GM12878 (cell line): Measurements from ENCODE around the gene DUSP10. TPM values are rescaled to one million over a fixed set of nuclear protein-coding genes. Genes with fewer than 3 reads are reported as not detected.

Experiments used
- ATAC-seq: fragments of 200-7000 bp; cut with Tn5 transposase; 3 replicates; pipeline ENCODE4 v1.9.1; 2020; ENCODE audit warnings: mild to moderate bottlenecking, moderate library complexity
- BruUV-seq: library from RNA; stranded (reverse); fragments of 400-500 nt; replicated peaks from 2 replicates; lab custom pipeline; 2021; lab: Mats Ljungman, UMichigan
- CTCF ChIA-PET: fragments of 300-600 bp; sonication (Branson Sonifier 250); formaldehyde crosslinking; extraction: SDS; loops from one replicate; lab custom pipeline; 2021; ENCODE audit warnings: inconsistent platforms; lab: Yijun Ruan, JAX
- POLR2A ChIA-PET: fragments of 350-600 bp; formaldehyde crosslinking; extraction: SDS; loops from one replicate; lab custom pipeline; 2021; ENCODE audit warnings: inconsistent platforms; lab: Charles Lee
- RAD21 ChIA-PET: fragments of 300-600 bp; sonication (Branson Sonifier 250); formaldehyde crosslinking; loops from one replicate; lab custom pipeline; 2023; ENCODE audit warnings: antibody characterized with exemption; ENCODE audit not compliant: unreplicated experiment; lab: Charles Lee
- SMC1A ChIA-PET: fragments of 300-600 bp; sonication (Branson Sonifier 250); formaldehyde crosslinking; loops from one replicate; lab custom pipeline; 2023; ENCODE audit not compliant: unreplicated experiment, uncharacterized antibody; lab: Charles Lee
- DNase-seq: peaks from one replicate; pipeline ENCODE4 v3.0.0-alpha.2; 2011; ENCODE audit warnings: low read depth, low spot score
- FAIRE-seq: peaks from 3 replicates; lab custom pipeline; 2011; peaks lifted over from hg19 to GRCh38; lab: Jason Lieb, UNC
- H2AFZ ChIP-seq: 2 replicates; pipeline ENCODE4 v1.6.0; 2011; ENCODE audit warnings: low read depth, low read length, control low read depth; ENCODE audit not compliant: control insufficient read depth
- H3K27ac ChIP-seq: 2 replicates; pipeline ENCODE4 v1.5.1; 2011; ENCODE audit warnings: control low read depth; ENCODE audit not compliant: control insufficient read depth, insufficient read depth
- H3K27me3 ChIP-seq, 2 experiments: replicated peaks in 1 of 2; 2 replicates each; pipeline versions ENCODE4 v1.6.0 to v1.6.1; 2011; ENCODE audit warnings: low read length in 1 of 2; ENCODE audit not compliant: control insufficient read depth in 2 of 2, insufficient read depth in 2 of 2
- H3K36me3 ChIP-seq, 2 experiments: 2 replicates each; pipeline ENCODE4 v1.5.1; 2011; ENCODE audit warnings: low read length in 1 of 2; ENCODE audit not compliant: control insufficient read depth in 2 of 2, insufficient read depth in 2 of 2
- H3K4me1 ChIP-seq: 2 replicates; pipeline ENCODE4 v1.6.1; 2011; ENCODE audit warnings: mild to moderate bottlenecking, low read length, moderate library complexity, mixed read lengths; ENCODE audit not compliant: control insufficient read depth, insufficient read depth
- H3K4me2 ChIP-seq: 2 replicates; pipeline ENCODE4 v1.6.0; 2011; ENCODE audit warnings: control low read depth; ENCODE audit not compliant: control insufficient read depth, insufficient read depth
- H3K4me3 ChIP-seq: fragments of 200-600 bp; sonication (generic); 2 replicates; pipeline ENCODE4 v1.5.1; 2016
- H3K79me2 ChIP-seq: 2 replicates; pipeline ENCODE4 v1.6.0; 2011; ENCODE audit warnings: low read length; ENCODE audit not compliant: control insufficient read depth, insufficient read depth
- H3K9ac ChIP-seq: 2 replicates; pipeline ENCODE4 v1.8.0; 2011; ENCODE audit warnings: low read length, control low read depth, mixed read lengths; ENCODE audit not compliant: control insufficient read depth, insufficient read depth
- H3K9me3 ChIP-seq: replicated peaks from 3 replicates; pipeline ENCODE4 v1.5.1; 2011; ENCODE audit warnings: mild to moderate bottlenecking, low read length; ENCODE audit not compliant: control insufficient read depth, insufficient read depth
- H4K20me1 ChIP-seq: 2 replicates; pipeline ENCODE4 v1.6.0; 2011; ENCODE audit not compliant: control insufficient read depth, insufficient read depth
- ASH2L ChIP-seq: fragments of 300-600, 200-600 bp; sonication (generic); IDR thresholded peaks from 2 replicates; pipeline ENCODE4 v1.6.1; 2017; ENCODE audit warnings: low read depth, mild to moderate bottlenecking, borderline replicate concordance
- HSF1 ChIP-seq: fragments of 150-350 bp; IDR thresholded peaks from 2 replicates; pipeline ENCODE4 v1.6.1; 2014; ENCODE audit warnings: mild to moderate bottlenecking, low read depth, low read length
- MXI1 ChIP-seq: fragments of 150-350 bp; IDR thresholded peaks from 2 replicates; pipeline ENCODE4 v1.6.1; 2011; ENCODE audit warnings: low read depth, mild to moderate bottlenecking, inconsistent platforms, low read length, improper control_type of control experiment
- NBN ChIP-seq: fragments of 450-650 bp; IDR thresholded peaks from 2 replicates; pipeline ENCODE4 v1.6.1; 2016
- SPI1 ChIP-seq: IDR thresholded peaks from 2 replicates; pipeline ENCODE4 v1.6.1; 2011; ENCODE audit warnings: low read depth, mild to moderate bottlenecking, low read length, moderate library complexity, borderline replicate concordance; ENCODE audit not compliant: insufficient read depth
- WGBS: methylation state at CpG from one replicate; pipeline ENCODE4 v1.1.6; 2016; ENCODE audit warnings: low lambda C conversion rate; ENCODE audit not compliant: insufficient replicate concordance, insufficient coverage; ENCODE audit errors: missing lambda C conversion rate; 5-methylcytosine and 5-hydroxymethylcytosine counted together
- in situ Hi-C: fragments of 300-500 bp; cut with MboI; formaldehyde crosslinking; loops from 9 replicates; pipeline ENCODE4 v1.14.3; 2018; ENCODE audit warnings: mixed read lengths
- intact Hi-C: fragments of 100-400 bp; cut with micrococcal nuclease; formaldehyde crosslinking; loops from one replicate; pipeline ENCODE4 v1.14.2; 2022; ENCODE audit not compliant: unreplicated experiment
- polyA plus RNA-seq, 11 experiments: library from polyadenylated mRNA; depleted of rRNA in 4 of 11; unstranded in 6 of 11; stranded (reverse) in 5 of 11; fragments of >200 nt; fragmentation: Nextera tagmentation in 4 of 11; fragmentation: Illumina TruSeq in 1 of 11; extraction: Ambion mirVana in 4 of 11; extraction: Trizol in 1 of 11; gene quantifications; 1 replicate in 1 of 11; 2 replicates in 10 of 11; pipeline versions ENCODE4 v1.2.1 to v1.2.3, GENCODE V29; 2011 to 2016; ENCODE audit warnings: inconsistent platforms in 2 of 11, missing spikeins in 2 of 11, low read depth in 1 of 11
- total RNA-seq, 4 experiments: library from RNA; depleted of rRNA in 3 of 4; stranded (reverse); fragments of >200 nt in 3 of 4; fragmentation: Illumina TruSeq in 1 of 4; extraction: Trizol in 1 of 4; gene quantifications; 2 replicates each; pipeline versions ENCODE4 v1.2.1 to v1.2.3, GENCODE V29; 2013 to 2021
- TF ChIP-seq, protein P1 (sequence below), 3 experiments: IDR thresholded peaks in 2 of 3; conservative IDR thresholded peaks in 1 of 3; 2 replicates each; pipeline ENCODE4 v1.5.1; 2011; ENCODE audit warnings: low read depth in 3 of 3, low read length in 3 of 3, mild to moderate bottlenecking in 3 of 3, control low read depth in 2 of 3, moderate library complexity in 2 of 3, inconsistent platforms in 1 of 3, mixed read lengths in 1 of 3; ENCODE audit not compliant: control insufficient read depth in 2 of 3, insufficient read depth in 1 of 3; ENCODE audit errors: extremely low read depth in 1 of 3

DUSP10 gene
- total and polyA plus RNA-seq, 10 of the 15 experiments (the other 5 are each of a cell fraction or from before 2014, with no cell fraction given) = 20.3 to 38.4 (median 27.8) TPM

DNA sequence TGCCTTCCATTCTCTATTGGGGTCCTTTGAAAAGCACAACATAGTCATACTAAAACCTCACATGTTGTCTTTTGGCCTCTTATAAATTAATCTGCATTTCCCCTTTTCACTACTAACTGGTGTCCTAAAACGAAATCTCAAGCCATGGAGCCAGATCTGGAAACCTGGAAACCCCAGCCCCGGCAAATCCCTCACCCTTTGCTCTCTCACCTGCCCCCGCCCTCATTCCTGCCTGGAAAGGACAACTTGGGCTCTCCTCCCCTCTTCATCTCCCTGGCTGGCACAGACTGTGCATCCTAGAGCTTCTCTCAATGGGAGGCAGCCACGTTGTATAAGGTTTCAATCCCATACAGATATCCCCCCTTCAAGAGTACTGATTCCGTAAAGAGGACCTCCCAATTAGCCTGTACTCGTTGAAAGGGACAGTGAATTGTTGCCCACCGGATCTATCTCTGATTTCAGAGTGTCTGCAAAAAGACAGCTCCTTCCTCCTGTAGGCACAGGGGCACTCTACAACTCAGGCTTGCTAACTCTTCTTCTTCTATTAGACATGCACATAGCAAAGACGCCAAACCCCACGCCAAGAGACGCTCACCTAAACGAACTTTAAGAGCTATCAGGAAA lies 1.4 kb downstream of the DUSP10 start:
- 1% methylated on average over 10 of the region's 11 CpGs for WGBS
- no peaks in the 10 kb centered on the region for H4K20me1 ChIP-seq
- in situ Hi-C loops = no loop called here
- intact Hi-C loops = loop anchor here (2.0 to 5.0 kb wide), 5 partner anchors 82 to 717 kb away; no protein-coding TSS in a partner anchor
- no peak for FAIRE-seq
- TF ChIP-seq MXI1 (peak; percentile 33; the same call in 1 of the 2 replicates), NBN (0 out of 2 replicates have a peak, but pooled peaks have one; percentile 11), SPI1 (peak; percentile 53), HSF1 (no peak), ASH2L (no peak)
- TF ChIP-seq, protein P1, sequence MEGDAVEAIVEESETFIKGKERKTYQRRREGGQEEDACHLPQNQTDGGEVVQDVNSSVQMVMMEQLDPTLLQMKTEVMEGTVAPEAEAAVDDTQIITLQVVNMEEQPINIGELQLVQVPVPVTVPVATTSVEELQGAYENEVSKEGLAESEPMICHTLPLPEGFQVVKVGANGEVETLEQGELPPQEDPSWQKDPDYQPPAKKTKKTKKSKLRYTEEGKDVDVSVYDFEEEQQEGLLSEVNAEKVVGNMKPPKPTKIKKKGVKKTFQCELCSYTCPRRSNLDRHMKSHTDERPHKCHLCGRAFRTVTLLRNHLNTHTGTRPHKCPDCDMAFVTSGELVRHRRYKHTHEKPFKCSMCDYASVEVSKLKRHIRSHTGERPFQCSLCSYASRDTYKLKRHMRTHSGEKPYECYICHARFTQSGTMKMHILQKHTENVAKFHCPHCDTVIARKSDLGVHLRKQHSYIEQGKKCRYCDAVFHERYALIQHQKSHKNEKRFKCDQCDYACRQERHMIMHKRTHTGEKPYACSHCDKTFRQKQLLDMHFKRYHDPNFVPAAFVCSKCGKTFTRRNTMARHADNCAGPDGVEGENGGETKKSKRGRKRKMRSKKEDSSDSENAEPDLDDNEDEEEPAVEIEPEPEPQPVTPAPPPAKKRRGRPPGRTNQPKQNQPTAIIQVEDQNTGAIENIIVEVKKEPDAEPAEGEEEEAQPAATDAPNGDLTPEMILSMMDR (IDR thresholded peaks at IDR 0.05 in 2 of 3, conservative IDR thresholded peaks at IDR 0.05 in 1 of 3; ENCODE audit: control insufficient read depth in 2 of 3, extremely low read depth in 1 of 3, insufficient read depth in 1 of 3, low read depth in 3 of 3, low read length in 3 of 3) = no peak
- H3K27me3 ChIP-seq = no peaks in the 10 kb centered on the region
- H3K4me1 ChIP-seq = peaks cover 15% of the 10 kb centered on the region
- no peak for ATAC-seq
- H3K4me3 ChIP-seq = peak overlapping the region; percentile 90
- RAD21 ChIA-PET = interaction anchor here (0.5 to 8.9 kb wide), 24 partner anchors 8 to 425 kb away, joined by 3 to 244 read pairs (median 5); no protein-coding TSS in a partner anchor
- CTCF ChIA-PET = interaction anchor here (0.8 to 5.8 kb wide), 21 partner anchors 9 to 430 kb away, joined by 3 to 64 read pairs (median 4); no protein-coding TSS in a partner anchor
- DNase-seq = no peak
- H3K9me3 ChIP-seq = no peaks in the 10 kb centered on the region; the same call in 2 of the 3 replicates
- BruUV-seq = no TSS peak
- H3K79me2 ChIP-seq = peaks cover 74% of the 10 kb centered on the region
- H3K36me3 ChIP-seq = peaks cover 0 to 2% of the 10 kb centered on the region in 2 experiments
- H3K9ac ChIP-seq = peak overlapping the region; percentile 81
- peak overlapping the region; percentile 80 for H3K27ac ChIP-seq
- H3K4me2 ChIP-seq = peak overlapping the region; percentile 88
- POLR2A ChIA-PET = interaction anchor here (1.1 to 7.9 kb wide), 16 partner anchors 10 to 243 kb away, joined by 3 to 99 read pairs (median 6); no protein-coding TSS in a partner anchor
- no peak overlapping the region; the same call in 1 of the 2 replicates for H2AFZ ChIP-seq
- SMC1A ChIA-PET = interaction anchor here (0.6 to 11.1 kb wide), 29 partner anchors 10 to 428 kb away, joined by 3 to 211 read pairs (median 4); no protein-coding TSS in a partner anchor
